ENCODE results near the gene EXOC6B. TPM values are rescaled to one million over a fixed set of nuclear protein-coding genes. Genes with fewer than 3 reads are reported as not detected.

EXOC6B gene
- total RNA-seq, 1 experiment from 2014 or later, result 40.1 TPM

- Histone ChIP-seq H2BK20ac (ENCODE audit: low read depth, low read length, poor library complexity, severe bottlenecking) (no peak overlapping the region), H3K27me3 (ENCODE audit: insufficient read depth, low read length) (no peaks in the 10 kb centered on the region), H2BK5ac (ENCODE audit: insufficient read length, low read length) (no peak overlapping the region), H4K5ac (ENCODE audit: insufficient read length, low read depth, low read length) (no peak overlapping the region), H2BK120ac (ENCODE audit: low read depth, low read length, poor library complexity, severe bottlenecking) (peak overlapping the region; percentile 9), H3K56ac (ENCODE audit: insufficient read length, low read depth, low read length) (no peak overlapping the region), H3K23me2 (ENCODE audit: insufficient read length, low read depth, low read length, poor library complexity, severe bottlenecking) (no peaks in the 10 kb centered on the region), H2AFZ (ENCODE audit: low read length) (no peak overlapping the region), H2BK15ac (ENCODE audit: low read depth, low read length) (no peak overlapping the region), H3K23ac (ENCODE audit: insufficient read length, low read depth, low read length) (no peak overlapping the region), H3K4ac (ENCODE audit: low read depth, low read length) (no peak overlapping the region), H3K9me3 (ENCODE audit: control insufficient read depth, low read depth, low read length) (no peaks in the 10 kb centered on the region), H3K4me2 (ENCODE audit: insufficient read depth, insufficient read length, low read length) (no peak overlapping the region), H4K20me1 (ENCODE audit: control insufficient read depth, insufficient read depth, insufficient read length) (no peaks in the 10 kb centered on the region), H3K27ac (ENCODE audit: insufficient read length, low read depth, low read length) (no peak overlapping the region), H3T11ph (ENCODE audit: low read length) (no peak overlapping the region), H4K8ac (replicated peaks; ENCODE audit: insufficient read length, low read depth, low read length) (no peak overlapping the region), H3K79me2 (ENCODE audit: insufficient read depth, low read length) (no peaks in the 10 kb centered on the region; the same call in 1 of the 2 replicates), H2AK5ac (ENCODE audit: insufficient read length, low read length) (no peak overlapping the region), H4K91ac (ENCODE audit: insufficient read length, low read depth, low read length) (no peak overlapping the region), H3K18ac (ENCODE audit: insufficient read length, low read depth, low read length) (no peak overlapping the region), H3K9ac (ENCODE audit: extremely low read depth, insufficient read length, low read length) (no peak overlapping the region), H2BK12ac (ENCODE audit: insufficient read length, low read depth, low read length) (no peak overlapping the region), H3K79me1 (ENCODE audit: insufficient read depth, low read depth, low read length, poor library complexity, severe bottlenecking) (no peaks in the 10 kb centered on the region), H3K14ac (ENCODE audit: insufficient read depth, low read length) (no peak overlapping the region), H3K4me1 (ENCODE audit: insufficient read depth, low read length) (no peaks in the 10 kb centered on the region)
- no peaks in the 10 kb centered on the region; the same call in 1 of the 2 replicates for H3K27me3 Mint-ChIP-seq (ENCODE audit: low read depth)
- H3K27ac Mint-ChIP-seq, result no peak overlapping the region
- no CpG with 5 or more reads among the region's 2 CpGs for WGBS (ENCODE audit: extremely low coverage, insufficient read length, low lambda C conversion rate)
- peaks cover 11% of the 10 kb centered on the region in 2 experiments for H3K4me1 Mint-ChIP-seq
- H3K9me3 Mint-ChIP-seq, result peaks cover 18 to 21% of the 10 kb centered on the region in 2 experiments; a peak in 4 of 5 replicates
- no peak for DNase-seq
- H3K4me3 Mint-ChIP-seq, result no peak overlapping the region
- H3K36me3 Mint-ChIP-seq (ENCODE audit: insufficient read depth in 1 of 3, low read depth in 3 of 3), result peaks cover 16 to 26% (median 22%) of the 10 kb centered on the region in 3 experiments
- TF ChIP-seq CTCF (conservative IDR thresholded peaks at IDR 0.05), result no peak
These were observed 59.7 kb downstream of the EXOC6B start for GRCh38 chr2:72765997-72766609.
